GM12878 (cell line): Measurements from ENCODE around the gene SLC35A4.

Experiments used
- CHD2 ChIP-seq: IDR thresholded peaks from 2 replicates; pipeline ENCODE4 v1.6.1; 2011; ENCODE audit warnings: low read depth, low read length, improper control_type of control experiment, borderline replicate concordance
- CREB1 ChIP-seq: IDR thresholded peaks from 2 replicates; pipeline ENCODE4 v1.6.1; 2012; ENCODE audit warnings: low read depth, mild to moderate bottlenecking, inconsistent platforms
- CTCF ChIP-seq, 3 experiments: IDR thresholded peaks in 2 of 3; conservative IDR thresholded peaks in 1 of 3; 2 replicates each; pipeline ENCODE4 v1.5.1; 2011; ENCODE audit warnings: low read depth in 3 of 3, low read length in 3 of 3, mild to moderate bottlenecking in 3 of 3, control low read depth in 2 of 3, moderate library complexity in 2 of 3, inconsistent platforms in 1 of 3, mixed read lengths in 1 of 3; ENCODE audit not compliant: control insufficient read depth in 2 of 3, insufficient read depth in 1 of 3; ENCODE audit errors: extremely low read depth in 1 of 3
- ELK1 ChIP-seq: IDR thresholded peaks from 2 replicates; pipeline ENCODE4 v1.6.1; 2012; ENCODE audit warnings: low read depth, low read length, improper control_type of control experiment
- EZH2 ChIP-seq: IDR thresholded peaks from 2 replicates; pipeline ENCODE4 v1.6.1; 2012; ENCODE audit warnings: low read depth, mild to moderate bottlenecking, control low read depth, inconsistent platforms, low read length, borderline replicate concordance; ENCODE audit not compliant: control insufficient read depth
- GABPA ChIP-seq: IDR thresholded peaks from 2 replicates; pipeline ENCODE4 v1.6.1; 2014; ENCODE audit warnings: antibody characterized with exemption, low read depth, mild to moderate bottlenecking, inconsistent platforms
- HDGF ChIP-seq: fragments of 450-650 bp; IDR thresholded peaks from 2 replicates; pipeline ENCODE4 v1.6.1; 2016; ENCODE audit warnings: antibody characterized with exemption
- NR2C2 ChIP-seq: IDR thresholded peaks from 2 replicates; pipeline ENCODE4 v1.6.1; 2011; ENCODE audit warnings: borderline replicate concordance, low read depth; ENCODE audit not compliant: control insufficient read depth, insufficient read length
- POLR2A ChIP-seq: IDR thresholded peaks from 2 replicates; pipeline ENCODE4 v1.6.1; 2011; ENCODE audit warnings: low read depth, mild to moderate bottlenecking, low read length
- SP1 ChIP-seq: IDR thresholded peaks from one replicate; pipeline ENCODE4 v1.6.1; 2011; ENCODE audit warnings: low read depth, low read length

- TF ChIP-seq CHD2 (no peak), CREB1 (no peak), HDGF (no peak), NR2C2 (no peak), EZH2 (no peak), CTCF (IDR thresholded peaks at IDR 0.05 in 2 of 3, conservative IDR thresholded peaks at IDR 0.05 in 1 of 3; ENCODE audit: control insufficient read depth in 2 of 3, extremely low read depth in 1 of 3, insufficient read depth in 1 of 3, low read depth in 3 of 3, low read length in 3 of 3) (no peak), SP1 (no peak), GABPA (no peak), ELK1 (no peak), POLR2A (no peak)
These were observed 2.0 kb downstream of the SLC35A4 start for GRCh38 chr5:140566665-140567064.
